ENCODE data around the gene TNRC6A.
"Not testable (repeated sequence)": the region's sequence is repeated elsewhere in the genome, so short reads cannot be mapped to it uniquely, and the experiment has no call there.

Gene TNRC6A

DNA sequence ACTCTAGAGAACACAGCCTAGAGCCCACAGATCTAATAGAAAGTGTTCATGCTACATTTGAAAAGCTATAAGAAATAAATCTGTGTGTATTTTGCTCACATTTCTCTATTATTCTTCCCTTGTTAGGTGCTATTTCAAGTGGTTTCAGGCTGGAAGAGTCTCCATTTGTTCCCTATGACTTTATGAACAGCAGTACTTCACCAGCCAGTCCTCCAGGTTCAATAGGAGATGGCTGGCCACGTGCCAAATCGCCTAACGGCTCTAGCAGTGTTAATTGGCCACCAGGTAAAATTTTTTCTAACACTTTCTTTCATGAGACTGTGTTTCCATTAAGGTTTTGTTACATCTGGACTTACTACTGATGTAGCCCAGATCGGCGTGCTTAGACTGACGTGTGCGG lies 85.6 kb downstream of the TNRC6A start:
- no peak for DNase-seq (ENCODE audit: low spot score)

- no peak for DNase-seq (ENCODE audit: low spot score)
These were observed 87.2 kb downstream of the TNRC6A start for GRCh38 chr16:24816688-24817087.

- DNase-seq (ENCODE audit: low spot score): no peak
These were observed 90.1 kb downstream of the TNRC6A start for GRCh38 chr16:24819462-24820040.

- DNase-seq (ENCODE audit: low spot score): no peak
These were observed 91.1 kb downstream of the TNRC6A start for GRCh38 chr16:24820522-24820921.

- no peak for DNase-seq (ENCODE audit: low spot score)
These were observed 91.7 kb downstream of the TNRC6A start for GRCh38 chr16:24821129-24821528.

GRCh38 chr16:24822542-24822941 lies 93.1 kb downstream of the TNRC6A start:
- no peak for DNase-seq (ENCODE audit: low spot score)

GRCh38 chr16:24822974-24823373 lies 93.5 kb downstream of the TNRC6A start:
- no peak for DNase-seq (ENCODE audit: low spot score)

DNA sequence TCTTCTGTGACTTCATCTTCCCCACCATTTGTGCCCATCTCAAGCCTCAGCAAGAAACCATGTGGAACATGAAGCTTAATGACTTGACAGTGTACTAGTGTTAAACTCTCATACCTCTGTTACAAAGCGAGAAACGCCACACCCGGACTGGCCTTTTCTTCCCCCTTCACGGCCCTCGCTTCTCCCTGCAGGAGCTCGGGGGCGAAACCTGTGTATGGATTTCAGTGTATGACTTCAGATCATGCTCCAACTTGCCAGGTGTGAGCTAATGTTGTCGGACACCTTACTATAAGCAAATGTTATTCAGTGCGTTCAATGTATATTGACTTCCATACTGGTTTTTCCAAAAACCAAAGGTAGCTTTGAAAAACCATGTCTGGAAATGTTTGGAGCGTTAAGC lies 96.2 kb downstream of the TNRC6A start:
- no peak for DNase-seq (ENCODE audit: low spot score)

DNA sequence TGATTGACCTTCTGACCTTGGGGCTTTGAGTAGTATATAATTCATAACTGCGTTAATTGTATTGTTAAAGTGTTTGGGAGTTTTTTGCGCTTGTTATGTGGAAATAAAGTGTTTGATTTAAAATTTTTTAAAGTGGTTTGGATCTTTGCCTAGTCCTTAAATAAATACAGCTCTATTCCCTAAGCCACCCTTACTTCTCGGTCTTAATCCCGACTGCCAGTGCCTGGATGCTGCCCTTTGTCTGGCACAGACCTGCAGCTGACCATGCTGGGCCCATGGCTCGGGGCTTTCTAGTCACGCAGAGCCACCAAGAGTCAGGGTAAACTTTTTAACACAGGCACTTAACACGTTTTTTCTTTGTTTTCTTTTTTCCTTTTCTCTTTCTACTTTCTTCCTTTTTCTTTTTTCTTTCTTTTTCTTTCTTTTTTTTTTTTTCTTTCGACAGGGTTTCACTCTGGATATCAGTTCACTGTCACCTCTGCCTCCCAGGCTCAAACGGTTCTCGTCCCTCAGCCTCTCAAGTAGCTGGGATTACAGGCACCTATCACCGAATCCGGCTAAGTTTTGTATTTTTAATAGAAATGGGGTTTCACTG lies 96.7 kb downstream of the TNRC6A start:
- DNase-seq (ENCODE audit: low spot score): no peak

- DNase-seq (ENCODE audit: low spot score): no peak
These were observed 97.5 kb downstream of the TNRC6A start for GRCh38 chr16:24826817-24827566.

DNA sequence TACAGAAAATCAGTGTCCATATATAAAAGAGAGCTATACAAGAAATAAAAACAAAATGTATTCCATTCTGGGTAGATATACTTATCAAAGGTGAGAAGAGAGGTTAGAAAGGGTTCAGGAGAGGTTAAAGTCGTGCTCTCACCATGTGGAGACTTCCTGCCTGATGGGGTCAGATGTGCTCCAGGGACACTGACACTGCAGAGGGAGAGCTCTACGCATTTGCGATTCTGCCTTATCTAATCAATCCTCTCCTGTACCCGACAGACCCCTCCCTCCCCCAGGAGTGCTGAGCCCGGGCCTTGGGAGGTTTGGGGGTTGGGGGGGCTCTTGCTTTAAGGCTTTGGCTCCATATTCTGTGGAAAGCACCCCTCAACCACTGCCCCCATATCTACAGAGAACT lies 99.7 kb downstream of the TNRC6A start:
- no peak for DNase-seq (ENCODE audit: low spot score)

DNA sequence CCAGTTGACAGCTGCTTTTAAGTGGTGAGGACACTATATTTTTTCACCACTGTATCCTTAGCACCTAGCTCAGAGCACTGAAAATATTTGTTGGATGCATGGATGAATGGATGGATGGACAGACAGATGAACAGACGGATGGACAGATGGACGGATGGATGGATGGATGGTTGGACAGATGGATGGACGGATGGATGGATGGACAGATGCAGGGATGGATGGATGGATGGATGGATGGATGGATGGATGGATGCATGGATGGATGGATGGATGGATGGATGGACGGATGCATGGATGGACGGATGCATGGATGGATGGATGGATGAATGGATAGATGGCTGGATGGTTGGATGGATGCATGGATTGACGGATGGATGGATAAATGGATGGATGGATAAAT lies 103.9 kb downstream of the TNRC6A start:
- DNase-seq (ENCODE audit: low spot score): no peak

DNA sequence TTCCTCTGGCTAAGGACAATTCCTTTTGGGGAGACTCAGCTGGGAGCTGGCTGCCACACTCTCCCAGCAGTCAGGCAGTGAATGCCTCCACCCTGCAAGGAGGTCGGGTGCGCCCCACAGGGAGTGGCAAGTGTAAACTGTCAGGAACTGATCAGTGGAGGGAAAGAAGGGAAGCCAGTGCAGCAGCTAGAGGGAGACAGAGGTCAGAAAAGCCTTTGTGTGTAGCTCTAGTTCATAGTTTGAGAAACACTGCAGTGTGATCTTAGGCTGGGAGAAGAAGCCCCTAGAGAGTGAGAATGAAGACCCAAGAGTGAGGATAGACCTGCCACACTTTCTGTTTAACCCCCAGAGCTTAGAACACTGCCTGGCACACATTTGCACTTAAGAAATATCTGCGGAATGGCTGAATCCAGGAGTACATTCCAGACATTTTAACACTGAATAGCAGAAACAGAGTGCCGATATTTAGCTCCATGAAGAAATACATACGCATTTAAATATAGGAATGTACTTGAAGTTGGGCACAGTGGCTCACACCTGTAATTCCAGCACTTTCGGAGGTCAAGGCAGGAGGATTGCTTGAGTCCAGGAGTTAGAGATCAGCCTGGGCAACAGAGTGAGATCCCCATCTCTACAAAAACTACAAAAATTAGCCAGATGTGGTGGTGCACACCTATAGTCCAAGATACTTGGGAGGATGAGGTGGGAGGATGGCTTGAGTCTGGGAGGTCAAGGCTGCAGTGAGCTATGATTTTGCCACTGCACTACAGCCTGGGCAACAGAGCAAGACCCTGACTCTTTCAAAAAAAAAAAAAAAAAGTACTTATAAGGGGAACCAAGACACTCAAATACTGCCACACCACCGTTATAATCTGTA lies 105.2 kb downstream of the TNRC6A start:
- peak; percentile 50 for DNase-seq (ENCODE audit: low spot score)

GRCh38 chr16:24836836-24837235 lies 107.4 kb downstream of the TNRC6A start:
- no peak for DNase-seq (ENCODE audit: low spot score)

DNA sequence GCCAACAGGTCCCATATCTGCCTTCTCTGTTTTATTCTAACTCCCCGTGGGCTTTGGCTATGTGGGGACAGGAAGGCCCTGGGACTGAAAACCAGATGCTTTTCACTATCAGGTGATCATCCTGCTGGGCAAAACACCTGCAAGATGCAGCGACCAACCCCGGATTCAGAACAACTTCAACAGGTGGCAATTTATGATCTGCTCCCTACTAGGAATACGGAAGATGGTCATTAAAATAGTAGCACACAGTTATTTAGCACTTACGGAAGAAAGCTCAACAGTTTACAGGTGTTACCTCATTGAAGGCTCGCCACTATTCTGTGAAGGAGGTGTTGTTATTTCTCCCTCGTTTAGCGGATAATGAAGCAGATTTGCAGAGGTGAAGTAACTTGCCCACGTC lies 108.5 kb downstream of the TNRC6A start:
- DNase-seq (ENCODE audit: low spot score): no peak

- DNase-seq (ENCODE audit: low spot score): peak; percentile 56
These were observed 109.3 kb downstream of the TNRC6A start for GRCh38 chr16:24838554-24839266.

DNA sequence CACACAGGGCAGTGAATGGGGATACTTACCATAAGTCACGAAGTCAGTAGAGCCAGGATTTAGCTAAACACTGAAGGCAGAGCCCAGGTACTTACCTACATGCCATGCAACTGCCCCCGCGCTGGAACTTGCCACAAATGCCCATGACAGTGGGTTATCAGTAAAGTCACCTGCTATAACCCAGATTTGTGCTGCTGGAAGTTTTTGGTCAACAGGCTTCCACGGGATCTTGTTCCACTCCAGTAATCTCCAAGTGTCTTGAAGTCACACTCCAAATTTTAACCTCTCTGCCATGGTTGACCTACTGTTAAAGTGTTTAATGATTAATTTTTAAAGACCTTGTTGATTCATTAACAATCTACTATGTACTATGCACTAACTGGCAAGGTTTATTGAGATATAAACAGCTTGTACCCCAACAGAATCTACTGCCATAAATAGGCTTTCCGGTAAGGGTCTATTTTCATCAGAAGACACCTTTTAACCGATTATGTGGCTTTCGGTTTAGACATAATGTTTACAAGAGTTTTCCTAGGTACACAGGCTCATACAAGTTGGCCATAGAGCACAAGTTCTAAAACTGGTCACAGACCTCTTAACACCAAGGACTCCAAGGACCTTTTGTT lies 110.0 kb downstream of the TNRC6A start:
- DNase-seq (ENCODE audit: low spot score): no peak

- DNase-seq (ENCODE audit: low spot score): no peak
These were observed 111.8 kb downstream of the TNRC6A start for GRCh38 chr16:24841291-24841690.

DNA sequence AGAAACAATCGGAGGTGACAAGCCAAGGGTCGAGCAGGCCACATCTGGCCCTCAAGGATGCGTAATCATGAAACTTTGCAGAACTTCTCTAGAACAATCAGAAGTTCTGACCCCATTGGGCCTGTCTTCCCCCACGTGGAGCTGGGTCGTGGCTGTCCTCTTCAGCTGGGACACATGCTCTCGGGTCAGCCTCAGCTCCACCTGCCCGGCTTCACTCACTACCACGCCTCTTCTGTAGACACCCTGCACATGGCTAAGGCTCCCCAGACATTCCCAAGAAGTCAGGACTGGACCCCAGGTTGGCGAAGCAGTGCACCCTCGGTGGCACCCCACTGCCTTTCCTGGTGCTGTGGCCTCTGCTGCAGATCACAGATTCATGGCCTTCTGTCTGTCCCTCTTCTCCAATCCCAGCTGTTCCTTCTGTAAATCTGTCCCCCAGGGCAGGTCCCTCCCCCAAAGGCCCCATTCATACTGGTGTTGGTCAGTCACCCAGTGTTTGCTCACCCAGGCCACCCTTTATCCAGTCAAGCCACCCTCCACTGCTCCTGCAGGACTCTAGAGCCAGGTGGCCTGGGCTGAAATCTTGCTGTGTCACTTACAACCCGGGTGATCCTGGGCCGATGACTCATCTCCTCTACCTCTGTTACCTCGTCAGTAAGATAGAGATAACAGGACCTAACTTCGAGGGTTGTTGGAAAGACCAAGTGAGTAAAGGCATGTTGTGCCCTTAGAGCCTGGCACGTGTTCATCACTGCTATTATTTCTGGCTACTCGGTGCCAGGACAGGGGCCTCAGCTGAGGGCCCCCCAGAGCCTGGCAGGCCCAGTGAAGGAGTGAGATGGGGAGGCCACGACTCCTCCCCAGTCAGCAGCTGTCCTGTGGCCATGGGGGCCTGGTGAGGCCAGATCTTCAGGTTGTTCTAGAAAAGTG lies 114.9 kb downstream of the TNRC6A start:
- no peak for DNase-seq (ENCODE audit: low spot score)

GRCh38 chr16:24845031-24845365 lies 115.5 kb downstream of the TNRC6A start:
- not testable (repeated sequence) for DNase-seq (ENCODE audit: low spot score)
